ENCODE data around the gene LIMS4.
"Not testable (repeated sequence)": the region's sequence is repeated elsewhere in the genome, so short reads cannot be mapped to it uniquely, and the experiment has no call there.

LIMS4 gene

GRCh38 chr2:110449127-110449947 lies 23.3 kb downstream of the LIMS4 start:
- not testable (repeated sequence) for DNase-seq (ENCODE audit: low read depth in 3 of 3)

GRCh38 chr2:110446644-110447043 lies 26.0 kb downstream of the LIMS4 start:
- not testable (repeated sequence) for DNase-seq (ENCODE audit: low read depth in 3 of 3)

GRCh38 chr2:110443305-110444005 lies 29.2 kb downstream of the LIMS4 start:
- DNase-seq (ENCODE audit: low read depth in 3 of 3): not testable (repeated sequence)

- not testable (repeated sequence) for DNase-seq (ENCODE audit: low read depth in 3 of 3)
Observed at GRCh38 chr2:110441905-110442304, 30.7 kb downstream of the LIMS4 start.

- not testable (repeated sequence) for DNase-seq (ENCODE audit: low read depth in 3 of 3)
Observed at GRCh38 chr2:110434565-110434964, 38.1 kb downstream of the LIMS4 start.

- DNase-seq (ENCODE audit: low read depth in 3 of 3): not testable (repeated sequence)
Observed at GRCh38 chr2:110425725-110426124, 46.9 kb downstream of the LIMS4 start.

- DNase-seq (ENCODE audit: low read depth in 3 of 3): not testable (repeated sequence)
Observed at GRCh38 chr2:110424421-110424820, 48.2 kb downstream of the LIMS4 start.

GRCh38 chr2:110423574-110423962 lies 49.0 kb downstream of the LIMS4 start:
- not testable (repeated sequence) for DNase-seq (ENCODE audit: low read depth in 3 of 3)

GRCh38 chr2:110422852-110423573 lies 49.6 kb downstream of the LIMS4 start:
- not testable (repeated sequence) for DNase-seq (ENCODE audit: low read depth in 3 of 3)

GRCh38 chr2:110420641-110421354 lies 51.8 kb downstream of the LIMS4 start:
- not testable (repeated sequence) for DNase-seq (ENCODE audit: low read depth in 3 of 3)

GRCh38 chr2:110407142-110407541 lies 65.5 kb downstream of the LIMS4 start:
- not testable (repeated sequence) for DNase-seq (ENCODE audit: low read depth in 3 of 3)

- not testable (repeated sequence) for DNase-seq (ENCODE audit: low read depth in 3 of 3)
Observed at GRCh38 chr2:110404988-110405387, 67.6 kb downstream of the LIMS4 start.

GRCh38 chr2:110404246-110404645 lies 68.4 kb downstream of the LIMS4 start:
- DNase-seq (ENCODE audit: low read depth in 3 of 3): not testable (repeated sequence)

- not testable (repeated sequence) for DNase-seq (ENCODE audit: low read depth in 3 of 3)
Observed at GRCh38 chr2:110401001-110401618, 71.5 kb downstream of the LIMS4 start.

GRCh38 chr2:110399378-110399777 lies 73.2 kb downstream of the LIMS4 start:
- DNase-seq (ENCODE audit: low read depth in 3 of 3): not testable (repeated sequence)

- not testable (repeated sequence) for DNase-seq (ENCODE audit: low read depth in 3 of 3)
Observed at GRCh38 chr2:110395990-110396389, 76.6 kb downstream of the LIMS4 start.

Measured in stimulated activated CD4-positive, alpha-beta T cell treated with anti-CD3 and anti-CD28 coated beads, TNF-alpha, amount 100 ng/mL, for 48 hours (primary cell).